Activated gamma-delta T cell (primary cell): ENCODE measurements around the gene TENT4B.
"Not testable (repeated sequence)": the region's sequence is repeated elsewhere in the genome, so short reads cannot be mapped to it uniquely, and the experiment has no call there.

Source experiments
- DNase-seq: peaks from one replicate; lab custom pipeline; 2025; lab: John Stamatoyannopoulos, UW

The TENT4B gene

DNA sequence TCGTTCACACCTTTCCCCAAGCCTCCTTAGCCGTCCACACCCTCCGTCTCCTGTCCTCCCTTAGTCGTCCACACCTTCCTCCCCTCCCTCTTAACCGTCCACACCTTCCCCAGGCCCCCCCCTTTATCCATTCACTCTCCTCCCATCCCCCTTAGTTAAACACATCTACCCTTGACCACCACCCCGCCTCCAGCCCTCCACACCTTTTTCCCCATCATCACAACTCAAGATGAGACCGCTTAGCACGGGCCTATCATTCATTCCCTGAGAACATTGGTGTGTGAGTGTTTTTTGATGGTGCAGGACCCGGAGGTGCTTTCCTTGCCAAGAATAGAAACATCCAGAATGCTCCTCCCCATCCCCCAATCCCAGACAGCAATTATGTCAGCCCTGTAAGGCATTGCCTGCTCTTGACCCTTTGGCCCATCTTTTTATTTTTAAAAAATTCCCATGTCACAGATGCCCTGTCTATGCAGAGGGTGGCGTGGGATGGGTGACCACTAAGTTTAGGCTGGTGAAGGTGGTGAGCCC lies 1.4 kb downstream of the TENT4B start:
- DNase-seq: no peak

DNA sequence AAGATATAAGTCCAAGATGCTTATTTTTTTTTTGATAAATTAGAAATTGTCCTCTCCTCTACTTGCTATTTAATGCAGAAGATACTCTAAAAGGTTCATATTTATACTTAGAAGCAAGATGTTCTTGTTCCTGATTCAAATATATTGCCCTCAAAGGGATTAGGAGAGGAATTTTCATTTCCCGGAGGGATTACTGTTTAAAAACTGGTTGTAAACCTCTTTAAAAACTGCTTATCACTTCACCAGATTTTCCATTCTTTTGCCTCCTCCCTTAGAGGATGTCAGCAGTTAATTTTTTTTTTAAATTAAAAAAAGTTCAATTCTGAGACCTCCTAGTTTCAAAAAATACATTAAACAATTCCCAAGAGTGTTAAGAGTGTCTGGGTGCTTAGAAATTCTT lies 2.8 kb downstream of the TENT4B start:
- no peak for DNase-seq

DNA sequence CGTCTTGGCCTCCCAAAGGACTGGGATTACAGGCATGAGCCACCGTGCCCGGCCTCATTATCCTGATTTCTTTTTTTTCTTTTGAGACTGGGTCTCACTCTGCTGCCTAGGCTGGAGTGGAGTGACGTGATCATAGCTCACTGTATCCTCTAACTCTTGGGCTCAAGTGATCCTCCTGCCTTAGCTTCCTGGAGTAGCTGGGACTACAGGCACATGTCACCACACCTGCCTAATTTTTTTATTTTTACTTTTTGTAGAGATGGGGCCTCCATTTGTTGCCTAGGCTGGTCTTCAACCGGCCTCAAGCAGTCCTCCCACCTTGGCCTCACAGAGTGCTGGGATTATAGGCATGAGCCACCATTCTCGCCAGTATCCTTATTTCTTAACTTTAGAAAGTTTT lies 3.5 kb downstream of the TENT4B start:
- DNase-seq: no peak

DNA sequence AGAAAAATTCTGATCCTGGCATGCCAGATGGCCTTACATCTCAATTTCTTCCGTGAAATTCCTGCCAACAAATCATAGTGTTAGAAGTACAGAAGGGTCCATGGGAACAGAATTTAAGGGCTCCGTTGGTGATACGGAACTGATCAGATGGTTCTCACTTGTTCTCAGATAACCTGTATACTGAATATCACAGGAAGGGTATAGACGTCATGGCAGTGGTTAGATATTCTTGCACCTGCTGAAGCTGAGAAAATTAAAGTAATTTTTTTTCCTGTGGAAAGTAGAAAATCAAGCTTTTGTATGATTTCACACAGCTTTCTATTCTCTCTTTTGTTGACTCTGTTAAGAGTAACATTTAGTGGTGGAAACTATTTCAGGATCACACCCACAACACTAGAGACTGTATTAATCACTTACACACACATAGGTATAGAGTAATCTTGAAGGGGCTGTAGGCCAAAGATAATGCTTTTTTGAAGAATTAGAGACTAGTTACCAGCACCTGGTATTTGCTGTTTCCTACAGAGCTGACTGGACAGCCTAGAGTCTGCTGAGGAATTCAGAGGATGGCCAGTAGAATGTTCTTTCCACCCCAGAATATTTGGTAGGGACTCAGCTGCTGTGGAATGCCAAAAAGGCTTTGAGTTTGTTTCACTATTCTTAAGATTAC lies 7.5 kb downstream of the TENT4B start:
- no peak for DNase-seq

DNA sequence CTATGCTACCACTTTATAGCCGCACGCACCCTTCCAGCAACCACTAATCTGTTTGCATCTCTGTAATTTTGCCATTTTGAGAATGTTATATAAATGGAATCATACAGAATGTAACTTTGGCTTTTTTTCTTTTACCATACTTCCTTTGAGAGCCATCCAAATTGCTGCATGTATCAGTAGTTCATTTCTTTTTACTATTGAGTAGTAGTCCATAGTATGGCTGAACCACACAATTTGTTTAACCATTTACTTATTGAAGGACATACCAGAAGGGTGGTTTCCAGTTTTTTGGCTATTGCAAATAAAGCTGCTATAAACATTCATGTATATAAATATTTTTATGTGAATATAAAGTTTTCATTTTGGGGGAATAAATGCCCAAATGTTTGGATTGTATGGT lies 8.8 kb downstream of the TENT4B start:
- no peak for DNase-seq

DNA sequence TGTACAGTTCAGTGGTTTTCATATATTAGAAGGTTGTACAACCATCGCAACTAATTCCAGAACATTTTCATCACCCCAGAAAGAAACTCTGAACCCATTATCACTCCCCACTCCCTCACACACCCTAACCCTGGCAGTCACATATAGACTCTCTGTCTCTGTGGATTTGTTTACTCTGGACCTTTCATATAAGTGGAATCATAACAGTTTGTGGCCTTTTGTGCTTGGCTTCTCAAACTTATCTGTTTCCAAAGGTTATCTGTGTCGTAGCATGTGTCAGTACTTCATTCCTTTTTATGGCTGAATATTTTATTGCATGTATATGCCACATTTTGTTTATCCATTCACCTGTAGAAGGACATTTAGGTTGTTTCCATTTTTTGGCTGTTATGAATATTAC lies 12.4 kb downstream of the TENT4B start:
- no peak for DNase-seq

DNA sequence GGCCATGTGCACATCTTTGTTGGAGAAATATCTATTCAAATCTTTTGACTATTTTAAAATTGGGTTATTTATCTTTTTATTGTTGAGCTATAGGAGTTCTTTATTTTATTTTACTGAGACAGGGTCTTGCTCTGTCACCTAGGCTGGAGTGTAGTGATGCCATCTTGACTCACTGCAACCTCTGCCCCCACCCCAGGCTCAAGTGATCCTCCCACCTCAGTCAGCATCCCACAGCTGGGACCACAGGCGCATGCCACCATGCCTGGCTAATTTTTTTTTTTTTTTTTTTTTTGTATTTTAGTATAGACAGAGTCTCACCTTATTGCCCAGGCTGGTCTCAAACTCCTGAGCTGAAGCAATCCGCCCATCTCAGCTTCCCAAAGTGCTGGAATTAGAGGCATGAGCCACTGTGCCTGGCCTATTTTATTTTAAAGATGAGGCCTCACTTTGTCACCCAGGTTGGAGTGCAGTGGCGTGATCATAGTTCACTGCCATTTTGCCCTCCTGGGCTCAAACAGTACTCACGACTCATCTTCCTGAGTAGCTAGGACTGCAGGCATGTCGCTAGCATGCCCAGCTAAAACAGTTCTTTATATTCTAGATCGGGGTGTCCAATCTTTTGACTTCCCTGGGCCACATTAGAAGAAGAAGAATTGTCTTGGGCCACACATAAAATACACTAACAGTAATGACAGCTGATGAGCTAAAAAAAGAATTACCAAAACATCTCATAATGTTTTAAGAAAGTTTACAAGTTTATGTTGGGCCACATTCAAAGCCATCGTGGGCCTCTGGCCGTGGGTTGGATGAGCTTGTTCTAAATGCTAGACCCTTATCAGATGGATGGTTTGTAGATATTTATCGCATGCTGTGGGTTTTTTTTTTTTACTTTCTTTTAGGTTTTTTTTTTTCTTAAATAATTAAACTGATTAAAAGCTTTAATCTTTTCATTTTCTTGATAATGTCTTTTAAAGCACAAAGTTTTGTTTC lies 13.7 kb downstream of the TENT4B start:
- no peak for DNase-seq

DNA sequence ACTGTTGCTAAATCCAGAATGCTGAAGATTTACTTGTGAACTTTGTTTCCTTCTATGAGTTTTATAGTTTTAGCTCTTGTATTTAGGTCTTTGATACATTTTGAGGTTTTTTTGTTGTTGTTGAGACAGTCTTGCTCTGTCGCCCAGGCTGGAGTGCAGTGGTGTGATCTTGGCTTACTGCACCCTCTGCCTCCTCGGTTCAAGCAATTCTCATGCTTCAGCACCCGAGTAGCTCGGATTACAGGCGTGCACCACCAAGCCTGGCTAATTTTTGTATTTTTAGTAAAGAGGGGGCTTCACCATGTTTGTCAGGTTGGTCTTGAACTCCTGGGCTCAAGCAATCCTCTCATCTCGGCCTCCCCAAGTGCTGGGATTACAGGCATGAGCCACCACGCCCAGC lies 14.4 kb downstream of the TENT4B start:
- DNase-seq: no peak

DNA sequence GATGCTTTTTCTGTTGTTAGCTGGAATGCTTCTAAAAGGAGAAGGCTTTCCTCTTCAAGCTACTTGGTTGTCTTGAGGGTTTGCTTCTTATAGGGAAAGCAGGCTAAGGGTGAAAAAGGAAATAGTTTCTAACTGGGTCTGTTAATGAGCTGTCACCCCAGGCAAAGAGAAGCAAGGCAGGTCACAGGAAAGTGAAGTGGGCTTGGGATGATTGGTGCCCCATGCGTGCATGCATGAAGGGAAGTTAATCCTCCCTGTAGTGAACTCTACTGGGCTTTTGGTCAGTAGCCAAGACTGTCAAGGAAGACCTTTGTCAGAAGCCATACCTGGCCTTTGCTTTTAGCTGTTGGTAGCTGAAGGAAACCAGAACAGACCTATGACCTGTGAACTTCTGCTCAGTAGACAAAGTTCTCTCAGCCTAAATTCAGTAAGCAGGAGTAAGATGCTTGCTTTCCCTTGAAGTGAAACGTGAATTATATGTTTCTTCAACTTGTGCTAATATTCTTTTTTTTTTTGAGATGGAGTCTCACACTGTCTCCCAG lies 16.5 kb downstream of the TENT4B start:
- DNase-seq: no peak

DNA sequence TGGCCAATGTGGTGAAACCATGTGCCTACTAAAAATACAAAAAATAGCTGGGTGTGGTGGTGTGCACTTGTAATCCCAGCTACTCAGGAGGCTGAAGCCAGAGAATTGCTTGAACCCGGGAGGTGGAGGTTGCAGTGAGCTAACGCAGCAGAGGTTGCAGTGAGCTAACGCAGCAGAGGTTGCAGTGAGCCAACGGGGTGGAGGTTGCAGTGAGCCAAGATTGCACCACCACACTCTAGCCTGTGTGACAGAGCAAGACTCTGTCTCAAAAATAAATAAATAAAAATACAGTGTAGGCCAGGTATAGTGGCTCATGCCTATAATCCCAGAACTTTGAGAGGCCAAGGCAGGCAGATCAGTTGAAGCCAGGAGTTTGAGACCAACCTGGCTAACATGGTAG lies 18.7 kb downstream of the TENT4B start:
- DNase-seq: not testable (repeated sequence)

DNA sequence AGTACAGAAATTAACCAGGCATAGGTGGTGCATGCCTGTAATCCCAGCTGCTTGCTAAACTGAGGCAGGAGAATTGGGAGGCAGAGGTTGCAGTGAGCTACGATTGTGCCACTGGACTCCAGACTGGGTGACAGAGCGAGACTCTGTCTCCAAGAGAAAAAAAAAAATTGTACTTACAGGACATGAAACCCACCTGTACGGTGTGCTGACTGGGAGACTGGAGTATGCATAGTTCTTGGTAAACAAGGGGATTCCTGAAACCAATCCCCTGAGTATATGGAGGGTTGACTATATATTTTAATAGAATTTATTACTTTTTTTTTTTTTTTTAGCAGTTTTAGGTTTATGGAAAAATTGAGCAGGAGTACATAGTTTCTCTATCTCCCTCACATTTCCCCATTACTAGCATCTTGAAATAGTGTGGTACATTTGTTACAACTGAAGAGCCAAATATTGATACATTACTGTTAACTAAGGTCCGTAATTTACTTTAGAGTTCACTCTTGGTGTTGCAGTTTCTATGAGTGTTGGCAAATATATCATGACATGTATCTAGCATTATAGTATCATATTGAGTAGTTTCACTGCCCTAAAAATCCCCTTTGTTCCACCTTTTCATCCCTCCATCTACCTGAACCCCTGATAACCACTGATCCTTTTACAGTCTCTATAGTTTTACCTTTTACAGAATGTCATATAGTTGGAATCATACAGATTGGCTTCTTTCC lies 19.3 kb downstream of the TENT4B start:
- DNase-seq: no peak

DNA sequence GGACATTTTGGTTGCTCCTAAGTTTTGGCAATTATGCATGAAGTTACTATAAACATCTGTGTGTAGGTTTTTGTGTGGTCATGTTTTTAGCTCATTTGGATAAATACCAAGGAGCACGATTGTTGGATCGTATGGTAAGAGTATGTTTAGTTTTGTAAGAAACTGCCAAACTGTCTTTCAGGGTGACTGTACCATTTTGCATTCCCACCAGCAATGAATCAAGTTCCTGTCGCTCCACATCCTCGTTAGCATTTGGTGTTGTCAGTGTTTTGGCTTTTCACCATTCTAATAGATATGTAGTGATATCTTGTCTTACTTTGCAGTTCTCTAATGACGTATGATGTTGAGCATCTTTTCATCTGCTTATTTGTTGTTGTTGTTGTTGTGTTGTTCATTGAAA lies 20.2 kb downstream of the TENT4B start:
- DNase-seq: no peak

DNA sequence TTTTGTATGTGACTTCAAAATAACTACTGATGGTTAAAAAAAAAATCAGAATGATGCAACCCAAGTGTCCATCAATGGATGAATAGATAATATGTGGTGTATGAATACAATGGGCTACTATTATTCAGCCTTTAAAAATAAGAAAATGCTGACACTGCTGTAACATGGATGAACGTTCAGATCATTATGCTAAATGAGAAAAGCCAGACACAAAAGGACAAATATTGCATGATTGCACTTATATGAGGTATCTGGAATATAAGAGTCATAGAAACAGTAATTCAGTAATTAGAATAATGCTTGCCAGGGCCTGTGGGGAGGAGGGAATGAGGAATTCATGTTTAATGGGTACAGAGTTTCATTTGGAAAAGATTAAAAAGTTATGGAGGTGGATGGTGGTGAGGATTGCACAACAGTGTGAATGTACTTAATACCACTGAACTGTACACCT lies 25.4 kb downstream of the TENT4B start:
- no peak for DNase-seq

DNA sequence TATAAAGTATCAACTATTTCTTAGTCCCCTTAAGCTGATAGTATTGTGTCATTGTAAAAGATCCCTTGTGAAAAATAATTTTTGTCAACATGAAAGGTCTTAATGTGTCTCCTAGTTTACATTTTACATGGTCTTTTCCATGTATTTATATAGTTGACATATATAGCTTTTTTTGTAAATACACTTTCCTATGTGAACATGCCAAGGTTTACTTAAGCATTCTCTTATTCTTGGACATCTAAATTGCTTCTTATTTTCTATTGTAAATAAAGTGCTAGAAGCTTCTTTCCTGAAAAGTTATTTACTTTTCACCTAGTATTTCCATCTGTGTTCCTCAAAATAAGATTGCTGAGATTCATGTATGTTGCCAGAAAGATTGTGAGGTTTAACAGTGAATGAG lies 29.3 kb downstream of the TENT4B start:
- DNase-seq: no peak

DNA sequence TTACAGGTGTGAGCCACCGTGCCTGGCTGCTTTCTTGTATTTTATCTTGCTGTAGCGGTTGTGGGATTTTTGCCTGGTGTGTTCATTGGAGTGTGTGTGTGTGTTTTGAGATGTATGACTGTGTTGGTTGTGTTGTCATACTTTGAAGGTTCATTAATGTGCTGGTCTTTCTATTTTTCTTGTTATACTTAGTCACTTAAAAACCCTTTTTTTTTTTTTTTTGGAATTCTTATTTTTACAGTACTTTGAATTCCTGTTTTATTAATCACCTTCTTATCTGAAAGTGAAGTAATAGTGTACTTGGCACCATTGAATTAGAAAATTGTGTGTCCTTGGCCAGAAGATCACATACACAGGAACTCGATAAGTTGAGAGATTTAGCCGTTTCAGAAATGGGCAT lies 30.2 kb downstream of the TENT4B start:
- no peak for DNase-seq

DNA sequence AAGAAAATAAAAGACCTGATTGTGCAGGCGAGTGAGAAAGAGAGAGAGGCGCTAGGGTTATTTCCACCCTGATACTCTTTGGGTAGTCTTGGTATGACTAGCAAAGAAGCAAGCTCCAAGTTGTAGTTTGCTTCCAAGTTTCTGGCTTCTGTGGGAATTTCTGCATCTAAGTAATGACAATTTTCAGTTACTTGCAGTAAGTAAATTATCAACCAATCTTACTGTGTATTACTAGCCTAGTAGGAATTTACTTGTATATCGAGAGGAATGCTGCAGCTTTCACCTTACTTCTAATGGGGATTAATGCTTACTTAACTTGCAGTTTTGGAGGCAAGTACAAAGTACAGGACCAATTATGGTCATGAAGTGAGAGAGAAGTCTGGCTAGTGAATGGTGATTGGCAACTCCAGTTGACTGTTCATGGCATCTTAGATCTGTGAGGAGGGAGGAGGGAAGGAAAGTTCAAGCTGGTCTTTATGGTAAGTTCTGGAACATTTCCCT lies 31.9 kb downstream of the TENT4B start:
- no peak for DNase-seq

DNA sequence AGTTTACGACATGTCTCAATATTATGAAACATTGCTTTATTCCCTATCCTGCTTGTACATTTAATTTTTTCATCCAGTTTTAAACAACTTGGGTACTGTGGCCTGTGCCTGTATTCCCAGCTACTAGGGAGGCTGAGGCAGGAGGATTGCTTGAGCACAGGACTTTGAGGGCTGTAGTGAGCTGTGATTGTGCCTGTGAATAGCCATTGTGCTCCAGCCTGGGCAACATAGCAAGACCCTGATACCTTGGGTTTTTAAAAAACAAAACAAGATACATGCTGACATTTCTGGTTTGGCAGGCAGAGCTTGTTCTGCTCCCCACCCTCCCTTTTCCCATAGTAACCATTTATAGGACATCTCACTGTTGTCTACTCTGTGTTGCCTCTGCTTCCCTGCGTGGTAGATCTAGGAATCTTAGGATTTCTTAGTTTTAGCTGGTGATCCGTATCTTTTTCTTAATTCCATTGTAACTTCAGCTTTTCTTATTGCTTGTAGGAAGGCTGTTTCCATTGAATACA lies 35.6 kb downstream of the TENT4B start:
- no peak for DNase-seq

DNA sequence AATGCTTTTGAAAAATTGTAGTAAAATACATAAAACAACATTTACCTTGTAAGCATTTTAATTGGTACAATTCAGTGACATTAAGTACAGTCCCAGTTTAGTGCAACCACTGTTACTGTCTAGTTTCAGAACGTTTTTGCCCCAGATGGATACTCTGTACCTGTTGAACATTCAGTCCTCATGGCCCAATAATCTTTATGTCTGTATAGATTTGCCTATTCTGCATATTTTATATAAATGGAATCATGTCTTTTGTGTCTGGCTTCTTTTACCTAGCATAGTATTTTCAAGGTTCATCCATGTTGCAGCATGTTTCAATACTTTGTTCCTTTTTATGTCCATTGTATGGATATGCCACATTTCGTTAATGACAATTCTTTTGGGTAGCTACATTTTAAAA lies 37.2 kb downstream of the TENT4B start:
- DNase-seq: no peak

DNA sequence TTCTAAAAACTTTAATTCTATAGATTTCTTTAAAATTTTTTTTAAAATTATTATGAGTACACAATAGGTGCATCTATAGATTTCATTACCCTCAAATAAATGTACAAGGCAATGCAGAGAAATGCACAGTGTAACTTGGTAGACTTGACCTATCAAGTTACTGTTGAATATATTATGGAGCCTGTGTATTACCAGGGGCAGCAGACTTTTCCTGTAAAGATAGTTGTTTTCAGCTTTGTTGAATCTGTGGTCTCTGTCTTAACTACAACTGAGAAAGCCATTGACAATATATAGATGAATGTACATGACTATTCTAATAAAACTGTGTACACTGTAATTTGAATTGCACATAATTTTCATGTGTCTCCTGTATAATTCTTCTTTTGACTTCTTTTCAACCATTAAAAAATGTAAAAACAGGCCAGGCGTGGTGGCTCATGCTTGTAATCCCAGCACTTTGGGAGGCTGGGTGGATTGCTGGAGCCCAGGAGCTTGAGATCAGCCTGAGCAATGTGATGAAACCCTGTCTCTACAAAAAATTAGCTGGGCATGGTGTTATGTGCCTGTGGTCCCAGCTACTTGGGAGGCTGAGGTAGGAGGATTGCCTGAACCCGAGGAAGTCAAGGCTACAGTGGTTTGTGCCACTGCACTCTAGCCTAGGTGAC lies 39.4 kb downstream of the TENT4B start:
- no peak for DNase-seq

DNA sequence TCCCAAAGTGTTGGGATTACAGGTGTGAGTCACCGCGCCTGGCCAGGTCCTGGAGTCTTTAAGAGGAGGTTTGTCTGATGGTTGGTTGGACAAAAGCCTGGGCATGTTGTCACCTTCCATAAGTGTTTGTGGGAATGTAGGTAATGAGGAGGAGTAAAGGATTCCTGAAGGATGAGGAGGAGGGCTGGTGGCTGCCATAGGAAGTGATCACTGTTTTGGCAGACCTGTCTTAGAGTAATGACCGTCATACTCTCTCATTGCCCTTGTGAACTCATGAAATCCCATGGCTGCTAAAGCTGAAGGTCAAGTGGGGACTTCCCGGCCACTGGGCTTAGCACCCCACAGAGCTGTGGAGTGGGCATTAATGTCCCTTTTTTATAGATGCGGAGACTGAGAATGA lies 40.5 kb downstream of the TENT4B start:
- no peak for DNase-seq

DNA sequence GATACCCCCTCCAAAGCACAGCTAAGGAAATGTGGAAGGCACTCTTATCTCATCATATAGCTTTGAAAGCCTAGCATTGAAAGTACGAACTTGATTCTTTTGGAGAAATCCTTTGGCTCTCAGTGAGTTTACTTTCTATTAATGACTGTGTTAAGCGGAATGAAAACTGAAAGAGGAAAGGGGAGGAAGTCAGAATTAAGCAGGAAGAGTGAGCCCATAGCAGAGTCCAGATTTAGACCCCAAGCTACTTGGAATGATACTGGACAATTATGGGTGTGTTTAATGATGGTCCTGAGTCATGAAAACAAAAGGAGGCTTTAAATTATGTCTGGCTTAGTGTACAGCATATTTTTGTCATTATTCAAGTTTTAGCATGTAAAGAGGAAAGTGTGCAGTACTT lies 42.2 kb downstream of the TENT4B start:
- DNase-seq: no peak
